ENCODE results near the gene INPP4A. TPM values are rescaled to one million over a fixed set of nuclear protein-coding genes. Genes with fewer than 3 reads are reported as not detected.

Gene INPP4A
- total RNA-seq, 2 donors from 2014 or later, result 65.0 to 150 TPM

- DNase-seq (ENCODE audit: low spot score) (no peak), ATAC-seq (peak in 1 of 2 donors; percentile 42)
- Mint-ChIP-seq H3K9me3 (no peaks in the 10 kb centered on the region), H3K36me3 (no peaks in the 10 kb centered on the region), H3K27me3 (no peaks in the 10 kb centered on the region), H3K4me1 (ENCODE audit: low read depth in 2 of 2) (peaks cover 77 to 89% of the 10 kb centered on the region in 2 donors), H3K4me3 (peak overlapping the region; percentile 88), H3K27ac (peak overlapping the region; percentile 90 to 92)
Observed at GRCh38 chr2:98459496-98460175, 15.0 kb downstream of the INPP4A start.

- peak overlapping the region; percentile 90 to 92 for H3K27ac Mint-ChIP-seq
- DNase-seq (ENCODE audit: low spot score), result no peak
- no peaks in the 10 kb centered on the region for H3K36me3 Mint-ChIP-seq
- peak overlapping the region; percentile 88 for H3K4me3 Mint-ChIP-seq
- peaks cover 80 to 89% of the 10 kb centered on the region in 2 donors for H3K4me1 Mint-ChIP-seq (ENCODE audit: low read depth in 2 of 2)
- ATAC-seq, result peak; percentile 62 to 68
- no peaks in the 10 kb centered on the region for H3K27me3 Mint-ChIP-seq
- H3K9me3 Mint-ChIP-seq, result no peaks in the 10 kb centered on the region
Observed at GRCh38 chr2:98460573-98461497, 16.2 kb downstream of the INPP4A start.

- DNase-seq (ENCODE audit: low spot score) (no peak), ATAC-seq (no peak)
- Mint-ChIP-seq H3K4me1 (ENCODE audit: low read depth in 2 of 2) (peaks cover 83 to 90% of the 10 kb centered on the region in 2 donors), H3K27me3 (no peaks in the 10 kb centered on the region), H3K4me3 (peak overlapping the region; percentile 88), H3K9me3 (no peaks in the 10 kb centered on the region), H3K27ac (peak overlapping the region; percentile 90 to 92), H3K36me3 (no peaks in the 10 kb centered on the region)
Observed at GRCh38 chr2:98461498-98462049, 16.9 kb downstream of the INPP4A start.

- Mint-ChIP-seq H3K9me3 (no peaks in the 10 kb centered on the region), H3K4me1 (ENCODE audit: low read depth in 2 of 2) (peaks cover 84 to 88% of the 10 kb centered on the region in 2 donors), H3K27me3 (no peaks in the 10 kb centered on the region), H3K27ac (peak overlapping the region; percentile 95 to 96), H3K36me3 (no peaks in the 10 kb centered on the region), H3K4me3 (peak overlapping the region; percentile 95)
- DNase-seq (ENCODE audit: low spot score) (no peak), ATAC-seq (no peak)
Observed at GRCh38 chr2:98463081-98463481, 18.4 kb downstream of the INPP4A start.

GRCh38 chr2:98463551-98463971 lies 18.9 kb downstream of the INPP4A start:
- ATAC-seq (peak in 1 of 2 donors; percentile 5), DNase-seq (ENCODE audit: low spot score) (no peak)
- Mint-ChIP-seq H3K4me3 (peak overlapping the region; percentile 95), H3K9me3 (no peaks in the 10 kb centered on the region), H3K27ac (peak overlapping the region; percentile 95 to 96), H3K36me3 (no peaks in the 10 kb centered on the region), H3K4me1 (ENCODE audit: low read depth in 2 of 2) (peaks cover 82 to 87% of the 10 kb centered on the region in 2 donors), H3K27me3 (no peaks in the 10 kb centered on the region)

GRCh38 chr2:98463988-98464771 lies 19.5 kb downstream of the INPP4A start:
- Mint-ChIP-seq H3K9me3 (no peaks in the 10 kb centered on the region), H3K4me3 (peak overlapping the region; percentile 95), H3K4me1 (ENCODE audit: low read depth in 2 of 2) (peaks cover 81 to 85% of the 10 kb centered on the region in 2 donors), H3K36me3 (no peaks in the 10 kb centered on the region), H3K27ac (peak overlapping the region; percentile 95 to 96), H3K27me3 (no peaks in the 10 kb centered on the region)
- peak; percentile 34 to 46 for ATAC-seq
- no peak for DNase-seq (ENCODE audit: low spot score)

GRCh38 chr2:98464772-98465310 lies 20.2 kb downstream of the INPP4A start:
- Mint-ChIP-seq H3K36me3 (no peaks in the 10 kb centered on the region), H3K4me1 (ENCODE audit: low read depth in 2 of 2) (peaks cover 78 to 82% of the 10 kb centered on the region in 2 donors), H3K9me3 (no peaks in the 10 kb centered on the region), H3K4me3 (peak overlapping the region; percentile 95), H3K27ac (peak overlapping the region; percentile 95 to 96), H3K27me3 (no peaks in the 10 kb centered on the region)
- no peak for DNase-seq (ENCODE audit: low spot score)
- peak; percentile 62 to 74 for ATAC-seq

GRCh38 chr2:98465456-98466226 lies 21.0 kb downstream of the INPP4A start:
- no peaks in the 10 kb centered on the region for H3K36me3 Mint-ChIP-seq

GRCh38 chr2:98467082-98467536 lies 22.5 kb downstream of the INPP4A start:
- H3K36me3 Mint-ChIP-seq, result peaks cover 5% of the 10 kb centered on the region
- no peaks in the 10 kb centered on the region for H3K9me3 Mint-ChIP-seq
- DNase-seq (ENCODE audit: low spot score), result no peak
- peak overlapping the region; percentile 95 to 96 for H3K27ac Mint-ChIP-seq
- peak overlapping the region; percentile 95 for H3K4me3 Mint-ChIP-seq
- peak in 1 of 2 donors; percentile 17 for ATAC-seq
- no peaks in the 10 kb centered on the region for H3K27me3 Mint-ChIP-seq
- H3K4me1 Mint-ChIP-seq (ENCODE audit: low read depth in 2 of 2), result peaks cover 78 to 81% of the 10 kb centered on the region in 2 donors

More at GRCh38 chr2:98465456-98466226, 21.0 kb downstream of the INPP4A start:
- no peaks in the 10 kb centered on the region for H3K27me3 Mint-ChIP-seq
- H3K9me3 Mint-ChIP-seq, result no peaks in the 10 kb centered on the region
- no peak for DNase-seq (ENCODE audit: low spot score)
- peaks cover 78 to 82% of the 10 kb centered on the region in 2 donors for H3K4me1 Mint-ChIP-seq (ENCODE audit: low read depth in 2 of 2)
- peak overlapping the region; percentile 95 for H3K4me3 Mint-ChIP-seq
- peak overlapping the region; percentile 95 to 96 for H3K27ac Mint-ChIP-seq
- ATAC-seq, result peak; percentile 53 to 55

GRCh38 chr2:98467652-98468051 lies 23.0 kb downstream of the INPP4A start:
- DNase-seq (ENCODE audit: low spot score), result no peak
- peak overlapping the region; percentile 95 for H3K4me3 Mint-ChIP-seq
- H3K27me3 Mint-ChIP-seq, result no peaks in the 10 kb centered on the region
- H3K36me3 Mint-ChIP-seq, result peaks cover 5% of the 10 kb centered on the region
- no peak for ATAC-seq
- H3K4me1 Mint-ChIP-seq (ENCODE audit: low read depth in 2 of 2), result peaks cover 84 to 86% of the 10 kb centered on the region in 2 donors
- no peaks in the 10 kb centered on the region for H3K9me3 Mint-ChIP-seq
- H3K27ac Mint-ChIP-seq, result peak overlapping the region; percentile 95 to 96

GRCh38 chr2:98468621-98469236 lies 24.1 kb downstream of the INPP4A start:
- DNase-seq (ENCODE audit: low spot score) (no peak), ATAC-seq (peak; percentile 46 to 49)
- no peaks in the 10 kb centered on the region for H3K9me3 Mint-ChIP-seq
- H3K4me1 Mint-ChIP-seq (ENCODE audit: low read depth in 2 of 2), result peaks cover 85 to 87% of the 10 kb centered on the region in 2 donors
- H3K36me3 Mint-ChIP-seq, result peaks cover 5% of the 10 kb centered on the region
- H3K27ac Mint-ChIP-seq, result peak overlapping the region; percentile 94 to 95
- peak overlapping the region; percentile 81 for H3K4me3 Mint-ChIP-seq
- H3K27me3 Mint-ChIP-seq, result no peaks in the 10 kb centered on the region

Measured in natural killer cell treated with Interleukin-12 subunit alpha and Interleukin-12 subunit beta and Interleukin-15 and Interleukin-18, amount 100 ng/mL, for 72 hours (primary cell).